Immature natural killer cell (primary cell): ENCODE measurements around the gene XPC. TPM values are rescaled to one million over a fixed set of nuclear protein-coding genes. Genes with fewer than 3 reads are reported as not detected.

Experiments used
- DNase-seq, 3 donors: peaks; one replicate each; pipeline ENCODE4 v3.0.0; 2022; ENCODE audit warnings: mixed read lengths in 1 of 3
- H3K27ac Mint-ChIP-seq, 6 donors: one replicate each; pipeline ENCODE4 v1.8.0; 2020; ENCODE audit warnings: mixed read lengths in 6 of 6, mild to moderate bottlenecking in 5 of 6, inconsistent platforms in 4 of 6, moderate library complexity in 3 of 6
- H3K27me3 Mint-ChIP-seq, 3 donors: one replicate each; pipeline ENCODE4 v1.8.0; 2020 to 2021; ENCODE audit warnings: low read depth in 3 of 3, mild to moderate bottlenecking in 3 of 3, mixed read lengths in 3 of 3, moderate library complexity in 3 of 3, inconsistent platforms in 1 of 3
- H3K36me3 Mint-ChIP-seq, 3 donors: one replicate each; pipeline ENCODE4 v1.8.0; 2020; ENCODE audit warnings: mixed read lengths in 3 of 3, inconsistent platforms in 2 of 3, mild to moderate bottlenecking in 2 of 3
- H3K4me1 Mint-ChIP-seq, 2 donors: one replicate each; pipeline ENCODE4 v1.8.0; 2020; ENCODE audit warnings: inconsistent platforms in 2 of 2, mild to moderate bottlenecking in 2 of 2, mixed read lengths in 2 of 2, moderate library complexity in 1 of 2
- H3K4me3 Mint-ChIP-seq, 5 donors: one replicate each; pipeline ENCODE4 v1.8.0; 2020; ENCODE audit warnings: mild to moderate bottlenecking in 5 of 5, mixed read lengths in 5 of 5, inconsistent platforms in 3 of 5, moderate library complexity in 3 of 5
- H3K9me3 Mint-ChIP-seq, 6 donors: one replicate each; pipeline ENCODE4 v1.8.0; 2020; ENCODE audit warnings: mild to moderate bottlenecking in 6 of 6, mixed read lengths in 6 of 6, inconsistent platforms in 4 of 6, moderate library complexity in 3 of 6
- polyA plus RNA-seq, 3 donors: library from polyadenylated mRNA; unstranded; fragments of 300-500 nt; fragmentation: Illumina TruSeq; gene quantifications; one replicate each; pipeline ENCODE4 v1.2.3, GENCODE V29; 2021

XPC gene
- polyA plus RNA-seq, 3 donors from 2014 or later, result 20.3 to 32.2 (median 22.6) TPM

DNA sequence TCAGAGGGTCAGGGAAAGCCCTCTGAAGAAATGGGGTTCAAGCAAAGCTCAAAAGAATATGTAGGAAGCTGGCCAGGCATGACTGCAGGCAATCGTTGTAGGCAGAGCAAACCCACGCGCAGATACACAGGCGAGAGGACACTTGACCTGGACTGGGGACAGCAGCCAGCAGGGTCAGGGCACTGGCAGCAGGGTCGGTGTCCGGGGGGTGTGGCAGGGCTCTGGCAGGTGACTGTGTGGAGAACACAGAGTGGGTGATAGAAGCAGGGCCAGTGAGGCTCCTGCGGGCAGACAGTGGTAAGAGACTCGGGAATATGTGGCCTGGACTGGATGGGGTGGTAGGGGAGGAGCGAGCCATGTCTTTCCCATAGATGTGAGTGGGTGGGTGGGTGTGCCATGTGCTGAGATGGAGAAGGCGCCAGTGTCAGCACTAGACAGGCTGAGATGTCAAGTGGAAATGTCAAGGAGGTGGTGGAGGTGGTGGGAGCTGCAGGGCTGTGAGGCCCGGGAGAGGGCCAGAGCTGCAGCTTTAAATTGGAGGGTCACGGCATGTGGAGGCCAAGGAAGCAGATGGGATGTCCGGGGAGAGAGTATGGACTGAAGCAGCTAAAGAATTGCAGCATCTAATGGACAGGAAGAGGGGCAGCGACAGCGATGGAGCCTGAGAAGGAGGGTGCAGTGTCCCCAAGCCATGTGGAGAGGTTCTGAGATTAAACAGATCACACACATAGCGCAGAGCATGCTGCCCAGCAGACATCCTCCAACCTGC, 40.1 kb downstream of the XPC start:
- Mint-ChIP-seq H3K9me3 (no peaks in the 10 kb centered on the region), H3K27me3 (peaks cover 9 to 13% (median 11%) of the 10 kb centered on the region in 3 donors), H3K4me1 (peaks cover 28 to 33% of the 10 kb centered on the region in 2 donors), H3K4me3 (no peak overlapping the region), H3K27ac (peak overlapping the region; percentile 28 to 79 (median 52)), H3K36me3 (peaks cover 7 to 36% (median 7%) of the 10 kb centered on the region in 3 donors)
- no peak for DNase-seq

DNA sequence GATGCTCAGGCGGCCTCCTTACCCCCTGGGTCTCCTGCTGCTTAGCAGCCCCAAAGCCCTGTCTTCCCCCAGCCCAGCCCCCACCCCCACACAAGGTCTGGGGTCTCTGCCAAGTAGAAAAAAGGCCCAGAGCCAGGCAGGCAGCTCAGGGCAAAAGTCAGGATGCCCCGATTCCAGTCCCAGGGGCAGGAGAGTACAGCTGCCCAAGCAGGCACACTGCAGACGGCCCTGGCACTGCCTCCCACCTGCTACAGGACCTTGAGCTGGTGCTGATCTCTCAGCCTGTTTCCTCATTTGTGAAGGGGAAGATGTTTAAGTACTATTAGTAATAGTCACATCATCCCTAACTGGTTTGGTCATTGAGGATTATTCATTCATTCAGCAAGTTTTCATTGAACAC, 41.0 kb downstream of the XPC start:
- no peaks in the 10 kb centered on the region for H3K9me3 Mint-ChIP-seq
- H3K4me1 Mint-ChIP-seq, result peaks cover 19 to 25% of the 10 kb centered on the region in 2 donors
- peaks cover 7 to 41% (median 14%) of the 10 kb centered on the region in 3 donors for H3K36me3 Mint-ChIP-seq
- peak overlapping the region in 1 of 6 donors; percentile 37 for H3K27ac Mint-ChIP-seq
- no peak for DNase-seq
- H3K27me3 Mint-ChIP-seq, result peaks cover 3 to 8% (median 4%) of the 10 kb centered on the region in 3 donors
- H3K4me3 Mint-ChIP-seq, result no peak overlapping the region

DNA sequence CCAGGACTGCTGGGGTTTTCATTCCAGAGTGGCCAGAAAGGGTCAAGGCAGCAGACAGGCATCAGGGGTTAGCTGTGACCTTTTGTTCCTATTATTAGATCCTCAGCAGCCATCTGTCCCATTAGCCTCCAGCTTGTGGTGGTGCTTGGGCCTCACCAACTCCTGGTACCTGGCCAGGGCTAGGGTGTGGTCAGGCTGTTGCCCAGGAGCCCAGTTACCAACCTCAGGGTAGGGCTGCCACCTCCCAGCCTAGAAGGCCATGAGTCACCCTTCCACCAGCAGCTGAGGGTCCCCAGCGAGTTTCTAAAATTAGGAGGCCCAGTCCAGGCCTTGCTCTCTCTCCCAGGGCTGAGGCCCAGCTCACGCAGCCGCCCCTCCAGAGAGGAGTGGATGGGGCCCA, 41.4 kb downstream of the XPC start:
- DNase-seq, result no peak
- Mint-ChIP-seq H3K9me3 (no peaks in the 10 kb centered on the region), H3K4me3 (no peak overlapping the region), H3K27ac (no peak overlapping the region), H3K27me3 (peaks cover 0 to 6% (median 3%) of the 10 kb centered on the region in 3 donors), H3K4me1 (peaks cover 15 to 20% of the 10 kb centered on the region in 2 donors), H3K36me3 (peaks cover 6 to 41% (median 15%) of the 10 kb centered on the region in 3 donors)

DNA sequence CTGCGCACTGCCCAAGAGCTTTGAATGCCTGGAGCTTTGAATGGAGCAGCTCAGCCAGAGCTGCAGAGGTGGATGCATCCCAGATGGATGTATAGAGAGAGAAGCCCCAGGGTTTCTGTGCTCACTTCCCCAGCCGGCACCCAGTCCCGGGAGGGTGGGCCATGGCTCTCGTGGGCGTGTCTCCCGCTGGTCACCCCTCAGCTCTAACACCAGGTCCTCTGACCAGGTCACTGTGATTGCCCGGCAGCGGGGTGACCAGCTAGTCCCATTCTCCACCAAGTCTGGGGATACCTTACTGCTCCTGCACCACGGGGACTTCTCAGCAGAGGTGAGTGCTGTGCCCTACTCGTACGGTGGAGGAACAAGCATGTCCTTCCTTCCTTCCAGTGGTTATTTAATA, 42.8 kb downstream of the XPC start:
- peak overlapping the region in 3 of 6 donors; percentile 8 to 66 (median 62) for H3K27ac Mint-ChIP-seq
- H3K4me1 Mint-ChIP-seq, result peaks cover 3 to 6% of the 10 kb centered on the region in 2 donors

DNA sequence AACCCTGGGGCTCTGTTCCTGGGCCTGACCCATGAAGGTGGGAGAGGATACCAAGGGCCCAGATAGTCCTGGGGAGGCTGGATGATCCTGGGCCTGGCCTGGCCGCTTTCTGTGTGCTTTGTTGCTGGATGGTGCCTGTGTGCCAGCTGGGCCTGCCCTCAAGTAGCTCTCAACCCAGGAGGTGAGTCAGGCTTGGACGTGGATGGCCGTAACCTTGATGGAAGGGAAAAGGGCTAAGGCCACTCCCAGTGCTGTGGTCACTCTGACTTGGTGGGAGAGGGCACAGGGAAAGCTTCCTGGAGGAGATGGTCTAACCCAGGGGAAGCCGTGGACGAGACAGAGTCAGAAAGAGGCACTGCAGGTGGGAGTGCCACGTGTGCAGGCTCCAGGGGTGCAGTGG, 44.1 kb downstream of the XPC start:
- H3K9me3 Mint-ChIP-seq, result no peaks in the 10 kb centered on the region
- no peak overlapping the region for H3K4me3 Mint-ChIP-seq
- no peaks in the 10 kb centered on the region for H3K4me1 Mint-ChIP-seq
- no peak for DNase-seq
- H3K27ac Mint-ChIP-seq, result no peak overlapping the region
- peaks cover 13 to 53% (median 26%) of the 10 kb centered on the region in 3 donors for H3K36me3 Mint-ChIP-seq
- H3K27me3 Mint-ChIP-seq, result peaks cover 0 to 8% (median 3%) of the 10 kb centered on the region in 3 donors

More for the DNA sequence above, 42.8 kb downstream of the XPC start:
- Mint-ChIP-seq H3K36me3 (peaks cover 9 to 47% (median 23%) of the 10 kb centered on the region in 3 donors), H3K4me3 (no peak overlapping the region), H3K9me3 (no peaks in the 10 kb centered on the region), H3K27me3 (peaks cover 0 to 8% (median 3%) of the 10 kb centered on the region in 3 donors)
- no peak for DNase-seq

DNA sequence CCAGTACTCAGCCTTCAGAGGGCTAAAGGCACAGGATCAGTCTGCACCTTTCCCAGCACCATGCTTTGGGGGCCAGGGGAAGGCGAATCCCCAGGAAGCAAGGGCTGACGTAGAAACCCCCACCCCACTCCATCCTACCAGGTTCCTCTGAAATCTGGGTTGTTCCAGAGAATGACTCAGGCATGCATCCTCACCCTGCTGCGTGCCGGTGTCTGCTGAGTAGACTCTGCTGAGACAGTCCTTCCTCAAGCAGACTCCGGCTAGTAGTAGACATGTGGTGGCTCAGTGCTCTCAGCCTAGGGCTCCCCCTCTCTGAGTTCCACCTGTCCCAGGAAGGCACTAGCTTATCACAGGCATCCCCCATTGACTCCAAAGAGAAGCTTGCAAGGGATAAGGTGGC, 44.5 kb downstream of the XPC start:
- Mint-ChIP-seq H3K27ac (no peak overlapping the region), H3K36me3 (peaks cover 15 to 56% (median 26%) of the 10 kb centered on the region in 3 donors)
- no peak for DNase-seq

DNA sequence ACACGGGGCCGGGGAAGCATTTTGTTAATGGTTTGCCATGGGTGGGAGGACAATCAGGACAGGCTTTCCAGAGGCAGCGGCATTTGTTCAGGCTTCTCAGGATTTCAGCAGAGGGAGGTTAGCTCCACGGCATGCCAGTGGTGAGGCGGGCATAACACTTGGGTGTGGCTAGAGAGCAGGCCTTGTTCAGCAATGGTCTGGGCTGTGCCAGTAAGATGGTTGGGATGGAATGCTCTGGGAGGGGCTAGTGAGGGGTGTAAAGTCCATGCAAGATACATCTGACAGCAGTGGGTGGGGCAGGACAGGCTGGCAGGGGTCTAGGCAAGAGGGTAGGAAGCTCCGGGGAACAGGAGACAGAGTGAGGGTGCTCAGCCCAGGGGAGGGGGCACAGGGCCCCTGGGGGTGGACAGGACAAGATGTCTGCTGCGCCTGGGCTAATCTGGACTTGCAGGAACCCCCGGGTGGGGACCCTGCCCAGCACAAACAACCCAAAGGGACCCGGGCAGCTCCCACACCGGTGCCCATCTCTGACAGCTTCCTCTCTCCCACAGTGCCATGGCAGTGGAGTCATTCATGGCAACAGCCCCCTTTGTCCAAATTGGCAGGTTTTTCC, 45.1 kb downstream of the XPC start:
- Mint-ChIP-seq H3K36me3 (peaks cover 21 to 60% (median 26%) of the 10 kb centered on the region in 3 donors), H3K4me3 (no peak overlapping the region)

More for the DNA sequence above, 44.5 kb downstream of the XPC start:
- H3K4me3 Mint-ChIP-seq, result no peak overlapping the region
- peaks cover 0 to 8% (median 3%) of the 10 kb centered on the region in 3 donors for H3K27me3 Mint-ChIP-seq
- peaks cover 0 to 2% of the 10 kb centered on the region in 2 donors for H3K4me1 Mint-ChIP-seq
- no peaks in the 10 kb centered on the region for H3K9me3 Mint-ChIP-seq

DNA sequence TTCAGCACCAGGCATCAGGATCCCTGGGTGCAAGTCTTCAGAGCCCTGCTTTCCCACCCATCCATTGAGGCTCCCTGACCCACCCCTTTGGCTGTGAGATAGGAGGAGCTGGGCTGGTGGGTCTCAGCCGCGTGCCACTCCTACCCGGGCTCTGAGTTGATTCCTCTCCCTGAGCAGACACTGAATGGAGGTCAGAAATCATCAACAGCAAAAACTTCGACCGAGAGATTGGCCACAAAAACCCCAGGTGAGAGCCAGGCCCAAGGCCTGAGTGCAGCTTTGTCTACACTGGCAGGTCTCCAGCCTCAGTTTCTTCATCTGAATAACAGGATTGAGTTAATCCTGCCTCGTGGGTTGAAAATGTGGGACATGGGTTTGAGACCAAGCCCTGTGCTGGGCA, 45.7 kb downstream of the XPC start:
- no peak overlapping the region for H3K4me3 Mint-ChIP-seq
- peaks cover 0 to 6% (median 2%) of the 10 kb centered on the region in 3 donors for H3K27me3 Mint-ChIP-seq
- no peak for DNase-seq
- no peaks in the 10 kb centered on the region for H3K9me3 Mint-ChIP-seq
- H3K4me1 Mint-ChIP-seq, result peaks cover 11 to 13% of the 10 kb centered on the region in 2 donors
- no peak overlapping the region for H3K27ac Mint-ChIP-seq
- peaks cover 22 to 61% (median 26%) of the 10 kb centered on the region in 3 donors for H3K36me3 Mint-ChIP-seq

More for the DNA sequence above, 45.1 kb downstream of the XPC start:
- Mint-ChIP-seq H3K4me1 (peaks cover 5 to 7% of the 10 kb centered on the region in 2 donors), H3K9me3 (no peaks in the 10 kb centered on the region), H3K27me3 (peaks cover 0 to 8% (median 2%) of the 10 kb centered on the region in 3 donors), H3K27ac (peak overlapping the region in 2 of 6 donors; percentile 8 to 28)
- DNase-seq, result no peak

DNA sequence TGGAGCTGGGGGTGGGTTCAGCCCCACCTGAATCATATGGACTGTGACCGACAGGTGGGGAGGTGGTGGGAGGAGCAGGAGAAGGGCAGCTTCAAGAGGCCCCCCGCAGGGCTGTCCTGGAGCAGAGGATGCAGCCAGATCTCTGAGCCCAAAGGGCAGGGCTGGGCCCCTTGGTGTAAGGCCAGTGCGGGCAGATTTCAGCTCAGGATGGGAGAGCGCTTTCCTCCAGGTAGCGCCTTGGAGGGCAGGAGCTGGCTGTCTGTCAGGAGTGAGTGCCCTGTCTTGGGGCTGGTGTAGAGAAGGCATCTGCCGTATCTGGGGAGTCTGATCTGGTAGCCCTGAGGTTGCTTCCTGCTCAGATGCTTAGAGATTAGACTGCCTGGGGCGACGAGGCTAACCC, 46.3 kb downstream of the XPC start:
- H3K4me1 Mint-ChIP-seq, result peaks cover 17 to 19% of the 10 kb centered on the region in 2 donors
- H3K36me3 Mint-ChIP-seq, result peaks cover 22 to 63% (median 26%) of the 10 kb centered on the region in 3 donors

DNA sequence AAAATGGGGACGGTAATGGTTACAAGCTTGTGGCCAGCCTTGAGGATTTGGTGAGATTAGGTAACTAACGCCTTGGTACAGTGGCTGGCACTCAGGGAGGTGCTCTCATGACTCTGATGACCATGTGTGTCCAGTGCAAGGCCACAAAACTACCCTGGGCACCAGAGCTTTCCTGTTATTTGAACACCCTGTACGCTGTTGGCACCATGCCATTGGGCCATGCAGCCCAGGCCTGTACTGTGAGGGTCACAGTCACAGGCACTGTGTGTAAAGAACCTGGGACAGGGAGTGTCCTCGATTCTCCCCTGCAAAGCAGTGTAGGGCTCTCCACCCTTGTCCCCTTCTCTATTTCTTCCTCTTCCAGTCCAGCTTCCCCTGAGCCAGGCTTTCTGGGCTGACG, 47.3 kb downstream of the XPC start:
- Mint-ChIP-seq H3K27ac (peak overlapping the region in 1 of 6 donors; percentile 15), H3K27me3 (peaks cover 0 to 6% (median 3%) of the 10 kb centered on the region in 3 donors), H3K4me3 (no peak overlapping the region), H3K36me3 (peaks cover 22 to 60% (median 25%) of the 10 kb centered on the region in 3 donors), H3K9me3 (no peaks in the 10 kb centered on the region), H3K4me1 (peaks cover 26 to 29% of the 10 kb centered on the region in 2 donors)
- DNase-seq, result no peak

More for the DNA sequence above, 46.3 kb downstream of the XPC start:
- Mint-ChIP-seq H3K27me3 (peaks cover 0 to 6% (median 3%) of the 10 kb centered on the region in 3 donors), H3K4me3 (no peak overlapping the region), H3K27ac (peak overlapping the region in 2 of 6 donors; percentile 17 to 22), H3K9me3 (no peaks in the 10 kb centered on the region)
- no peak for DNase-seq

DNA sequence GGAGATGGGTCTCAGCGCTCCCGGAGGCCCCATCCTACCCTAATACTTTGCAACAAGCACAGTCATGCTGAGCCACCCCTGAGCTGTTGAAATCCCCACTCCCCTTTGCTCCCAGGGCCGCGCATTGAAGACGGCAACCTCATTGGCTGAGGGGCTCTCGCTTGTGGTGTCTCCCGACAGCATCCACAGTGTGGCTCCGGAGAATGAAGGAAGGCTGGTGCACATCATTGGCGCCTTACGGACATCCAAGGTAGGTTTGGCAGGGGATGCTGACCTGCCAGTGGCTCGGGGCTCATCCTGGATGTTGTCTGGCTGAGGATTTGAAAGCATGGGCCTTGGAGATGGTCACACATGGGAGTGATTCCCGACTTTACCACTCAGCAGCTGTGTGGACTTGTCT, 47.7 kb downstream of the XPC start:
- no peak overlapping the region for H3K4me3 Mint-ChIP-seq
- no peaks in the 10 kb centered on the region for H3K9me3 Mint-ChIP-seq
- peaks cover 0 to 8% (median 3%) of the 10 kb centered on the region in 3 donors for H3K27me3 Mint-ChIP-seq
- H3K27ac Mint-ChIP-seq, result no peak overlapping the region
- DNase-seq, result no peak
- peaks cover 21 to 56% (median 22%) of the 10 kb centered on the region in 3 donors for H3K36me3 Mint-ChIP-seq
- peaks cover 31 to 33% of the 10 kb centered on the region in 2 donors for H3K4me1 Mint-ChIP-seq

DNA sequence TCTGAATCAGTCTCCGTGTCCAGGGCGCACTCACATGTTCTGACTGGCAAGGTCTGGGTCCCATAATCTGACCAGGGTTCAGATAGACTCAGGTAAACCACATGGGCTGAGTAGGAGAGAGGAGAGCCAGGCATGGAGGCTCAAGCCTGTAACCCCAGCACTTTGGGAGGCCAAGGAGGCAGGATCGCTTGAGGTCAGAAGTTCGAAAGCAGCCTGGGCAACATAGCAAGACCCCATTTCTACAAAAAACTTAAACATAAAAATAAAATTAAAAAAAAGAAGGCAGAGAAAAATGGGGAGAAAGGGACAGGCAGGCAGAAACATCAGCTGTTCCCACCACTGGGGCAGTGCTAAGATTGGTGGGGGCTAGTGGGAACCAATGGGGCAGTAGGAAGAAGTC, 48.2 kb downstream of the XPC start:
- peaks cover 34 to 38% of the 10 kb centered on the region in 2 donors for H3K4me1 Mint-ChIP-seq
- DNase-seq, result no peak
- H3K27ac Mint-ChIP-seq, result peak overlapping the region in 1 of 6 donors; percentile 11
- peaks cover 0 to 9% (median 6%) of the 10 kb centered on the region in 3 donors for H3K27me3 Mint-ChIP-seq
- H3K36me3 Mint-ChIP-seq, result peaks cover 19 to 51% (median 22%) of the 10 kb centered on the region in 3 donors
- no peak overlapping the region for H3K4me3 Mint-ChIP-seq
- H3K9me3 Mint-ChIP-seq, result no peaks in the 10 kb centered on the region

DNA sequence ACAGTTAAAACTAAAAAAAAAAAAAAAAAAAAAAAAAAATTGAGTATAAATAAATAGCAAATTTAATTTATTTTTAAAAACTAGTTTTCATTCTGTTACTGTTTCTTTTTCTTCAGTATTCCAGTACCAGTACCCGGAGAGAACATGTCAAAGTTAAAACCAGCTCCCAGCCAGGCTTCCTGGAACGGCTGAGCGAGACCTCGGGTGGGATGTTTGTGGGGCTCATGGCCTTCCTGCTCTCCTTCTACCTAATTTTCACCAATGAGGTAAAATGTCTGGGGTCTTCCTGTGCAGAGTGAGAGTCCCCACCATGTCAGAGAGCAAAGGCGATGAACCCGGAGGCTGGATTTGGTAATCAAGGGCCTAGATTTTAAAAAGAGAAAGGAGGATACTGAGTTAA, 49.1 kb downstream of the XPC start:
- no peaks in the 10 kb centered on the region for H3K9me3 Mint-ChIP-seq
- H3K4me3 Mint-ChIP-seq, result no peak overlapping the region
- no peak for DNase-seq
- H3K4me1 Mint-ChIP-seq, result peaks cover 34 to 38% of the 10 kb centered on the region in 2 donors
- peaks cover 19 to 47% (median 22%) of the 10 kb centered on the region in 3 donors for H3K36me3 Mint-ChIP-seq
- H3K27me3 Mint-ChIP-seq, result peaks cover 4 to 14% (median 9%) of the 10 kb centered on the region in 3 donors
- no peak overlapping the region for H3K27ac Mint-ChIP-seq

DNA sequence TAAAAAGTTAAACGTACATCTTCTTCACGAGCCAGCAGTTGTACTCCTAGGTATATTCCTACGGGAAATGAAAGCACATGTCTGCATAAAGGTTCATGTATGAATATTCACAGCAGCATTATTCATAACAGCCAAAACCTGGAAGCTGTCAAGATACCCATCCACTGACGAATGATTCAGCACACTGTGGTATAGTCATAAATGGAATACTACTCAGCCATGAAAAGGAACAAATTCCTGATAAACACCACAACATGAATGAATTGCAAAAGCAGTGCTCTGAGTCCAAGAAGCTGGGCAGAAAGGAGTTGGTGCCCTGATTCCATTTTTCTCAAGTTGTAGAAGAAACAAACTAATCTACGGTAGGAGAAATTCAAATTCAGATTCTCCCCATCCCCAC, 49.7 kb downstream of the XPC start:
- no peak for DNase-seq
- Mint-ChIP-seq H3K27me3 (peaks cover 4 to 14% (median 9%) of the 10 kb centered on the region in 3 donors), H3K4me3 (no peak overlapping the region), H3K27ac (peak overlapping the region in 4 of 6 donors; percentile 6 to 80 (median 44)), H3K36me3 (peaks cover 19 to 42% (median 22%) of the 10 kb centered on the region in 3 donors), H3K4me1 (peaks cover 39 to 43% of the 10 kb centered on the region in 2 donors), H3K9me3 (no peaks in the 10 kb centered on the region)
